ENCODE measurements around the gene TAF11L9.
"Not testable (repeated sequence)": the region's sequence is repeated elsewhere in the genome, so short reads cannot be mapped to it uniquely, and the experiment has no call there.

DNA sequence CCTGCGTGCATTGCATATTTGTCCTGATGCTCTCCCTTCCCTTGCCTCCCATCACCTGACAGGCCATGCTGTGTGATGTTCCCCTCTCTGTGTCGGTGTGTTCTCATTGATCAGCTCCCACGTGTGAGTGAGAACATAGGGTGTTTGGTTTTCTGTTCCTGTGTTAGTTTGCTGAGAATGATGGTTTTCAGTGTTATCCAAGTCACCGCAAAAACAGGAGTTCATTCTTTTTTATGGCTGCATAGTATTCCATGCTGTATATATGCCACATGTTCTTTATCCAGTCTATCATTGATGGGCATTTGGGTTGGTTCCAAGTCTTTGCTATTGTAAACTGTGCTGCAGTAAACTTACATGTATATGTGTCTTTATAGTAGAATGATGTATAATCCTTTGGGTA is 13.3 kb upstream of the TAF11L9 start:
- TF ChIP-seq, protein P1, sequence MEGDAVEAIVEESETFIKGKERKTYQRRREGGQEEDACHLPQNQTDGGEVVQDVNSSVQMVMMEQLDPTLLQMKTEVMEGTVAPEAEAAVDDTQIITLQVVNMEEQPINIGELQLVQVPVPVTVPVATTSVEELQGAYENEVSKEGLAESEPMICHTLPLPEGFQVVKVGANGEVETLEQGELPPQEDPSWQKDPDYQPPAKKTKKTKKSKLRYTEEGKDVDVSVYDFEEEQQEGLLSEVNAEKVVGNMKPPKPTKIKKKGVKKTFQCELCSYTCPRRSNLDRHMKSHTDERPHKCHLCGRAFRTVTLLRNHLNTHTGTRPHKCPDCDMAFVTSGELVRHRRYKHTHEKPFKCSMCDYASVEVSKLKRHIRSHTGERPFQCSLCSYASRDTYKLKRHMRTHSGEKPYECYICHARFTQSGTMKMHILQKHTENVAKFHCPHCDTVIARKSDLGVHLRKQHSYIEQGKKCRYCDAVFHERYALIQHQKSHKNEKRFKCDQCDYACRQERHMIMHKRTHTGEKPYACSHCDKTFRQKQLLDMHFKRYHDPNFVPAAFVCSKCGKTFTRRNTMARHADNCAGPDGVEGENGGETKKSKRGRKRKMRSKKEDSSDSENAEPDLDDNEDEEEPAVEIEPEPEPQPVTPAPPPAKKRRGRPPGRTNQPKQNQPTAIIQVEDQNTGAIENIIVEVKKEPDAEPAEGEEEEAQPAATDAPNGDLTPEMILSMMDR (IDR thresholded peaks at IDR 0.05; ENCODE audit: low read length), result not testable (repeated sequence)
- not testable (repeated sequence) for TF ChIP-seq EZH2 (IDR thresholded peaks at IDR 0.05; ENCODE audit: borderline replicate concordance, low read length)

Data from OCI-LY1 (cell line).